Heart left ventricle (tissue), 13 donors: ENCODE data around the gene RGS12.

Experiments
- POLR2A ChIP-seq, 2 donors: fragments of 450-650 bp; IDR thresholded peaks; one replicate each; pipeline ENCODE4 v1.6.1; 2017; ENCODE audit warnings: antibody characterized with exemption in 2 of 2, mild to moderate bottlenecking in 2 of 2, moderate library complexity in 2 of 2
- TF ChIP-seq, protein P1 (sequence below), 12 donors: fragments of 200-600 bp; sonication (generic) in 4 of 12; IDR thresholded peaks; one replicate each; pipeline versions ENCODE4 v1.5.0 to v1.8.0; 2018 to 2022; ENCODE audit warnings: antibody characterized with exemption in 12 of 12, mild to moderate bottlenecking in 5 of 12
- donor health status: ischemic (EF 13 %, LVEDD 7.1; RV severe dilation, severe dysfunction).
- donor health status: DM: no; HTN: yes; CAD: no.
- donor health status: DM: no; HTN: no; CAD: no.
- donor health status: ischemic (EF 25% LVEDD 6.9; RV normal size, moderate dysfunction).
- donor health status: ischemic (EF 25% LVEDD 5.7; RV mildly dilated, moderate dysfunction).
- donor health status: ischemic (EF 35%, LVEDD 5.7; RV mildly dilated, moderate dysfunction).
- donor health status: nonischemic (EF 11% LVEDD 7.7; RV severe dilation, severe dysfunction).
- donor health status: DM: yes; HTN: yes; CAD: no.
- donor health status: PGD.
- donor health status: ischemic (EF 29% LVEDD 5.4; RV normal size, mild dysfunction).
- donor health status: nonischemic (EF 23%, LVEDD 6.1; RV moderate dilation, normal function).

DNA sequence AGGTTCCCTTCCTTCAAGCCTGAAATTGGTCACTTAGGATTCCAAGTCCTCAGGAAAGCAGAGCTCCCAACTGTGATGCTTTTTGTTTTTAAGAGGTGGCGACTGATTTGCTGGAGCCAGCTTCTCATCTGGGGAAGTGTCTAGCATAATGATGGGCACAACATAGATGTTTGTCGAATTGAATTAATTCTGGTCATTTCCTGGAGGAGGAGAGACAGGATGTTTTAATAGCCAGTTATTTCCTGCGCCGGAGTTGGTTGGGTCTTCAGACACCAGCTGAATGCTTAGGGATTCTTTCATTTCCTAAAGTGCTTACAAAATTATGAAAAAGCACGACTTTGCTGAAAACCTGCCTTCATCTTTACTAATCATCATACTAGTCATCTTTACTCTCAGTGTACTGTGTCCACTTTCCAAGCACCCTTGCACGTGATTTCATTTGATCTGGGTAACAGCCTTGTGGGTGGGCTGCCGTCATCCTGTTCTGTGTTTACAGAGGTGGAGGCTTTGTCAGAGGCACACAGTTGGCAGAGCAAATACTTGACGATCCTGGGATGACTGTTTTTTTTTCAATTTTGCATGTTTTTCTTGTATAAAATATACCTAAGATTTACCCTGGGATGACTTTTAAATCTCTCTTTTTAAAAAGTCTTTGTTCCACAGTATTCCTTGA lies 49.5 kb downstream of the RGS12 start:
- no peak for TF ChIP-seq POLR2A (IDR thresholded peaks at IDR 0.05)
- TF ChIP-seq, protein P1, sequence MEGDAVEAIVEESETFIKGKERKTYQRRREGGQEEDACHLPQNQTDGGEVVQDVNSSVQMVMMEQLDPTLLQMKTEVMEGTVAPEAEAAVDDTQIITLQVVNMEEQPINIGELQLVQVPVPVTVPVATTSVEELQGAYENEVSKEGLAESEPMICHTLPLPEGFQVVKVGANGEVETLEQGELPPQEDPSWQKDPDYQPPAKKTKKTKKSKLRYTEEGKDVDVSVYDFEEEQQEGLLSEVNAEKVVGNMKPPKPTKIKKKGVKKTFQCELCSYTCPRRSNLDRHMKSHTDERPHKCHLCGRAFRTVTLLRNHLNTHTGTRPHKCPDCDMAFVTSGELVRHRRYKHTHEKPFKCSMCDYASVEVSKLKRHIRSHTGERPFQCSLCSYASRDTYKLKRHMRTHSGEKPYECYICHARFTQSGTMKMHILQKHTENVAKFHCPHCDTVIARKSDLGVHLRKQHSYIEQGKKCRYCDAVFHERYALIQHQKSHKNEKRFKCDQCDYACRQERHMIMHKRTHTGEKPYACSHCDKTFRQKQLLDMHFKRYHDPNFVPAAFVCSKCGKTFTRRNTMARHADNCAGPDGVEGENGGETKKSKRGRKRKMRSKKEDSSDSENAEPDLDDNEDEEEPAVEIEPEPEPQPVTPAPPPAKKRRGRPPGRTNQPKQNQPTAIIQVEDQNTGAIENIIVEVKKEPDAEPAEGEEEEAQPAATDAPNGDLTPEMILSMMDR (IDR thresholded peaks at IDR 0.05), result no peak
